ENCODE results near the gene MBD3L1. TPM values are rescaled to one million over a fixed set of nuclear protein-coding genes. Genes with fewer than 3 reads are reported as not detected.

MBD3L1 gene
- total and polyA plus RNA-seq, 9 of the 15 experiments (the other 6 are each of a cell fraction or from before 2014, with no cell fraction given), result not detected

- TF ChIP-seq FOXM1 (IDR thresholded peaks at IDR 0.05; ENCODE audit: low read depth) (no peak), FOXM1 (CRISPR knock-in tag; IDR thresholded peaks at IDR 0.05; ENCODE audit: low read depth) (0 out of 2 replicates have a peak, but pooled peaks have one; percentile 8), HNRNPH1 (optimal IDR thresholded peaks at IDR 0.05; ENCODE audit: low read depth, low read length) (no peak), HINFP (tag; conservative IDR thresholded peaks at IDR 0.05; ENCODE audit: low read depth) (no peak), JUNB (CRISPR knock-in tag; conservative IDR thresholded peaks at IDR 0.05) (no peak; the same call in 1 of the 2 replicates), TSHZ1 (CRISPR knock-in tag; IDR thresholded peaks at IDR 0.05) (no peak), CHD1 (IDR thresholded peaks at IDR 0.05; ENCODE audit: low read length) (no peak), RBM14 (IDR thresholded peaks at IDR 0.05; ENCODE audit: borderline replicate concordance, insufficient read depth, low read depth, low read length) (no peak), CREB3 (tag; conservative IDR thresholded peaks at IDR 0.05; ENCODE audit: low read depth) (no peak), SNAPC5 (CRISPR knock-in tag; IDR thresholded peaks at IDR 0.05) (no peak), NONO (IDR thresholded peaks at IDR 0.05; ENCODE audit: low read depth in 2 of 2, low read length in 1 of 2) (peak; percentile 82), TEAD1 (CRISPR knock-in tag; IDR thresholded peaks at IDR 0.05) (0 out of 4 replicates have a peak, but pooled peaks of 1 of the 2 experiments have one; percentile 61), ZNF644 (tag; IDR thresholded peaks at IDR 0.05; ENCODE audit: low read depth) (no peak), GABPB2 (CRISPR knock-in tag; conservative IDR thresholded peaks at IDR 0.05) (no peak), TRIM28 (IDR thresholded peaks at IDR 0.05) (no peak)
- TF ChIP-seq, protein P1, sequence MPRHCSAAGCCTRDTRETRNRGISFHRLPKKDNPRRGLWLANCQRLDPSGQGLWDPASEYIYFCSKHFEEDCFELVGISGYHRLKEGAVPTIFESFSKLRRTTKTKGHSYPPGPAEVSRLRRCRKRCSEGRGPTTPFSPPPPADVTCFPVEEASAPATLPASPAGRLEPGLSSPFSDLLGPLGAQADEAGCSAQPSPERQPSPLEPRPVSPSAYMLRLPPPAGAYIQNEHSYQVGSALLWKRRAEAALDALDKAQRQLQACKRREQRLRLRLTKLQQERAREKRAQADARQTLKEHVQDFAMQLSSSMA (CRISPR knock-in tag; IDR thresholded peaks at IDR 0.05), result no peak
These were observed at the start of gene MBD3L1, which contains the start of gene ZNF558 (continued) for GRCh38 chr19:8832132-8833021.
